Stimulated activated CD4-positive, alpha-beta T cell treated with anti-CD3 and anti-CD28 coated beads, Interleukin-1b, Interleukin-23, amount 100 ng/mL, for 1 hour (primary cell): ENCODE measurements around the gene GMCL2.

Experiments
- DNase-seq, 2 donors: peaks; one replicate each; pipeline ENCODE4 v3.0.0-alpha.2; 2020; ENCODE audit warnings: low read depth in 2 of 2

GMCL2 gene

GRCh38 chr5:178143246-178143645 is 43.9 kb downstream of the GMCL2 start:
- DNase-seq, result no peak

DNA sequence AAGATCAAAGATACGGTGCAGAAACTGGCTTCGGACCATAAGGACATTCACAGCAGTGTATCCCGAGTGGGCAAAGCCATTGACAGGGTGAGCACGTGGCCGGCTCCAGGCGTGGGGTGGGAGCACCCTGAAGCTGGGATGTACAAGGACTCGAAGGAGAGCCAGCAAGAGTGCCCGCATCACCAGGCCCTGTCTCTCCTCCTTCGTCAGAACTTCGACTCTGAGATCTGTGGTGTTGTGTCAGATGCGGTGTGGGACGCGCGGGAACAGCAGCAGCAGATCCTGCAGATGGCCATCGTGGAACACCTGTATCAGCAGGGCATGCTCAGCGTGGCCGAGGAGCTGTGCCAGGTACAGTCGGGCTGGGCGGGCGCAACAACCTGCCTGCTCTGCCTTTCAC is 44.5 kb downstream of the GMCL2 start:
- DNase-seq, result no peak

GRCh38 chr5:178141550-178141949 is 45.6 kb downstream of the GMCL2 start:
- DNase-seq, result no peak

DNA sequence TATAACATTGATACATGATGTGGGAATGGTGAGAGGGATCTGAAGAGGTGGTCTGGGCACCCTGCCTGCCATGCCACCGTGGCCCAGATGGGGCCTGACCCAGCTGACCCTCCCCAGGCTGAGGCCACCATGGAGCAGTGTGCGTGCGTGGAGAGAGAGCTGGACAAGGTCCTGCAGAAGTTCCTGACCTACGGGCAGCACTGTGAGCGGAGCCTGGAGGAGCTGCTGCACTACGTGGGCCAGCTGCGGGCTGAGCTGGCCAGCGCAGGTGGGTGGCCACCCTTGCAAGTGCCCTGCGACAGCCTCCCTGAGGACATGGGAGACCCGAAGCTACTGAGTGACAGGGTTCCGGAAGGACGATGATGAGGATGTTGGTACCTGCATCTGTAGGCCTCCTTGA is 49.2 kb downstream of the GMCL2 start:
- no peak for DNase-seq

DNA sequence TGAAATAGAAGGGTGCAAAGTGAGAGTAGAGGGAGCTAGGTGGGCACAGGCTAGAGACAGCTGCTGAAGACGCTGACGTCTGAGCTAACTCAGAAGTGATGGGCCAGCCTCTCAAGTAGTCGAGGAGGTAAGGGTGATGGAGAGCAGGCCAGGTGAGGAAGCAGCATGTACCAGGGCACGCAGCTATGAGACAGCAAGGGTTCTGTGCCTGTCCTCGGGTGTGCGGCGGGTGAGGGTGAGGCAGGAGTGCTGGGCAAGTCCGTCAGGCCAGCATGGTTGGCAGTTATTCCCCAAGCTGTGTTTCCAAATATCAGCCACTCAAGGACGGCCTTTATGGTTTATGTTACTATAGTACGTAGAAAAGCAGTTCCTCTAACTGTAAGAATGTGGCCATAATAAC is 50.2 kb downstream of the GMCL2 start:
- no peak for DNase-seq
